HG03457 (cell line): ENCODE measurements around the gene GET3.
"Not testable (repeated sequence)": the region's sequence is repeated elsewhere in the genome, so short reads cannot be mapped to it uniquely, and the experiment has no call there.

Experiments used
- ATAC-seq: cut with Tn5 transposase; IDR thresholded peaks from one replicate; pipeline ENCODE4 v1.9.1; 2021; ENCODE audit warnings: moderate number of reproducible peaks; ENCODE audit not compliant: unreplicated experiment

GET3 gene

DNA sequence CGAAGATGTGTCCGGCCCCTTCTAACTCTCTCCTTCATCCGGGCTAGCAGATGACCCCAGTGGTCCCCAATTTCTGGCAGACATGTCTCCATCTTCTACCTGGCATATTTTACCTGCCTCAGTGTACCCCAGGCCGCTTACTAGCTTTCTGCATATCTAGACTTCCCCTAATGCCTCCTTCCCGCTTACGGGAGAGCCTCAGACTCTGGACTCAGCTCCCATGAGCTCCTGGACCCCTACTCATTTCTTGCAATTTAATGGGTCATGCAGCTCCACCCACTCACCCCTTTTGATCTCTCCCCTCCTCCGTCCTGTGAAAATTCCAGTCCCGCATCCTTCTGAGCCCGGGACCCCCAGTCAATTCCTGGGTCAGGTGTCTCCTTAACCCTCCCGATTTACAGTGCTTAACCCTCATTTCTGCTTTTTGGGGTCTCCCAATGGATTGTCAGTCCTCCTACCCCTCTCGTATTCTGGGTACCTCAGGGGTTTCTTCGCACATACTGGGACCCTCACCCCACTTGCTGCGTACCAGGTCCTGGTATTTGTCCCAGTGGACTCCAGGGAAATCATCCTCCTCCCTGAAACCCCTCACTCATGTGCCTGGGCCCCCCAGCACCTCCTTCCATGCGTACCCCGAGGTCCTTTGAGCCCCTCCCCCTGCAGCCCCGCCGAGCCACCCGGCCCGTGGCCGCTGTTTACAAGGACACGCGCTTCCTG lies 53.5 kb downstream of the GET3 start:
- ATAC-seq, result no peak

DNA sequence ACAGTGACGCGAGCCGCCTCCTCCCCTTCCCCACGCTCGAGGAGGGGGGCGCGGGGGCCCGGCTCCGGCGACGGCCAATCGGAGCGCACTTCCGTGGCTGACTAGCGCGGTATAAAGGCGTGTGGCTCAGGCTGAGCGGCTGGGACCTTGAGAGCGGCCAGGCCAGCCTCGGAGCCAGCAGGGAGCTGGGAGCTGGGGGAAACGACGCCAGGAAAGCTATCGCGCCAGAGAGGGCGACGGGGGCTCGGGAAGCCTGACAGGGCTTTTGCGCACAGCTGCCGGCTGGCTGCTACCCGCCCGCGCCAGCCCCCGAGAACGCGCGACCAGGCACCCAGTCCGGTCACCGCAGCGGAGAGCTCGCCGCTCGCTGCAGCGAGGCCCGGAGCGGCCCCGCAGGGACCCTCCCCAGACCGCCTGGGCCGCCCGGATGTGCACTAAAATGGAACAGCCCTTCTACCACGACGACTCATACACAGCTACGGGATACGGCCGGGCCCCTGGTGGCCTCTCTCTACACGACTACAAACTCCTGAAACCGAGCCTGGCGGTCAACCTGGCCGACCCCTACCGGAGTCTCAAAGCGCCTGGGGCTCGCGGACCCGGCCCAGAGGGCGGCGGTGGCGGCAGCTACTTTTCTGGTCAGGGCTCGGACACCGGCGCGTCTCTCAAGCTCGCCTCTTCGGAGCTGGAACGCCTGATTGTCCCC lies 54.2 kb downstream of the GET3 start, which contains the start of gene JUNB:
Gene JUNB, plus strand, starts transcription at position 142 of the 706 bp plus-strand sequence. Its CDS starts 286 bp downstream, at position 428.
- peak; percentile 22 for ATAC-seq

- ATAC-seq, result no peak
Observed at GRCh38 chr19:12792051-12792852, 55.0 kb downstream of the GET3 start.

DNA sequence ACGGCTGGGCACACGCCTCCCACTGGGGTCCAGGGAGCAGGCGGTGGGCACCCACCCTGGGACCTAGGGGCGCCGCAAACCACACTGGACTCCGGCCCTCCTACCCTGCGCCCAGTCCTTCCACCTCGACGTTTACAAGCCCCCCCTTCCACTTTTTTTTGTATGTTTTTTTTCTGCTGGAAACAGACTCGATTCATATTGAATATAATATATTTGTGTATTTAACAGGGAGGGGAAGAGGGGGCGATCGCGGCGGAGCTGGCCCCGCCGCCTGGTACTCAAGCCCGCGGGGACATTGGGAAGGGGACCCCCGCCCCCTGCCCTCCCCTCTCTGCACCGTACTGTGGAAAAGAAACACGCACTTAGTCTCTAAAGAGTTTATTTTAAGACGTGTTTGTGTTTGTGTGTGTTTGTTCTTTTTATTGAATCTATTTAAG lies 55.6 kb downstream of the GET3 start:
- no peak for ATAC-seq

- ATAC-seq, result peak; percentile 24
Observed at GRCh38 chr19:12793290-12794195, 56.2 kb downstream of the GET3 start.

DNA sequence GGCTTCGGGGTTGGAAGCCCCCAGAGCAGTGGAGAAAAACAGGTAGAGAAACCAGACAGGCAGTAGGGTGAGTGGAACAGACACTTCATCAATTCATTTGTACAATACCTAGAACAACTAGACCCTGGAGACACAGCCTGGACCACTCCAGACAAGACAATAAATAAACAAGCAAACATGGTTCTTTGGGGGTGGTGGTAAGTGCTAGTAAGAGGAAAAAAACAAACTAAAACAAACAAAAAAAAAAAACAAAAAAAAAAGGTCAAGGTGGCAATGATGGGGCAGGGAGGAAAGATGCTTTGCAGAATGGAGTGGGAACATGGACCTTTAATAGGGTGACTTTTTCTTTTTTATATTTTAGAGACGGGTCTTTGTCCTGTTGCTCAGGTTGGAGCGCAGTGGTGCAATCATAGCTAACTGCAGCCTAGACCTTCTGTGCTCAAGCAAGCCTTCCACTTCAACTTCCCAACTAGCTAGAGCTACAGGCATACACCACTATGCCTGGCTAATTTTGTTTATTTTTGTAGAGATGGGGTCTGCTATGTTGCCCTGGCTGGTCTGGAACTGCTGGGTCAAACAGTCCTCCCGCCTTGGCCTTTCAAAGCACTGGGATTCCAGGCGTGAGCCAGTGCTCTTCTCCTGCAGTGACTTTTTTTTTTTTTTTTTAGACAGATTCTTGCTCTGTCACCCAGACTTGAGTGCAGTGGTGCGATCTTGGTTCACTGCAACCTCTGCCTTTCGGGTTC lies 57.1 kb downstream of the GET3 start:
- ATAC-seq, result no peak

GRCh38 chr19:12794971-12795381 lies 57.7 kb downstream of the GET3 start:
- no peak for ATAC-seq

- ATAC-seq, result no peak
Observed at GRCh38 chr19:12796146-12797071, 59.1 kb downstream of the GET3 start.

GRCh38 chr19:12797141-12797587 lies 59.9 kb downstream of the GET3 start:
- ATAC-seq, result no peak

GRCh38 chr19:12797607-12798006 lies 60.3 kb downstream of the GET3 start:
- not testable (repeated sequence) for ATAC-seq
